KMS-11 (cell line): ENCODE measurements around the gene ZAP70.

Source experiments
- H2AFZ ChIP-seq: fragments of 200-600 bp; sonication (generic); 2 replicates; pipeline ENCODE4 v1.6.1; 2016; ENCODE audit warnings: antibody characterized with exemption, mixed run types, low read depth
- H3K27ac ChIP-seq: fragments of 200-600 bp; sonication (generic); 2 replicates; pipeline ENCODE4 v1.6.1; 2016; ENCODE audit warnings: mild to moderate bottlenecking, mixed run types
- H3K27me3 ChIP-seq: fragments of 200-600 bp; sonication (generic); 2 replicates; pipeline ENCODE4 v1.6.1; 2017; ENCODE audit warnings: mild to moderate bottlenecking, low read depth, mixed run types, moderate library complexity; ENCODE audit not compliant: insufficient read depth
- H3K36me3 ChIP-seq: fragments of 200-600 bp; sonication (generic); 2 replicates; pipeline ENCODE4 v1.6.1; 2017; ENCODE audit warnings: mild to moderate bottlenecking, mixed run types; ENCODE audit not compliant: insufficient read depth
- H3K4me1 ChIP-seq: fragments of 200-600 bp; sonication (generic); 2 replicates; pipeline ENCODE4 v1.6.1; 2016; ENCODE audit warnings: mild to moderate bottlenecking, low read depth, mixed run types; ENCODE audit not compliant: poor library complexity, severe bottlenecking
- H3K4me2 ChIP-seq: fragments of 200-600 bp; sonication (generic); 2 replicates; pipeline ENCODE4 v1.7.0; 2016; ENCODE audit warnings: mild to moderate bottlenecking, mixed run types
- H3K4me3 ChIP-seq: fragments of 200-600 bp; sonication (generic); IDR thresholded peaks from 2 replicates; pipeline ENCODE4 v1.6.1; 2017; ENCODE audit warnings: low read depth, low read length, mixed read lengths; ENCODE audit not compliant: insufficient read depth
- H3K79me2 ChIP-seq: fragments of 200-600 bp; sonication (generic); 2 replicates; pipeline ENCODE4 v1.6.1; 2016; ENCODE audit warnings: low read depth, mixed run types; ENCODE audit not compliant: insufficient read depth
- H3K9ac ChIP-seq: fragments of 200-600 bp; sonication (generic); 2 replicates; pipeline ENCODE4 v1.6.1; 2016; ENCODE audit warnings: mild to moderate bottlenecking, mixed run types
- H4K20me1 ChIP-seq: fragments of 200-600 bp; sonication (generic); 2 replicates; pipeline ENCODE4 v1.6.1; 2016; ENCODE audit warnings: mild to moderate bottlenecking, mixed run types; ENCODE audit not compliant: insufficient read depth
- TF ChIP-seq, protein P1 (sequence below): fragments of 200-600 bp; sonication (generic); conservative IDR thresholded peaks from 2 replicates; pipeline ENCODE4 v1.6.1; 2017; ENCODE audit warnings: low read depth, mild to moderate bottlenecking, antibody characterized with exemption, low read length, moderate library complexity, mixed read lengths

The ZAP70 gene

DNA sequence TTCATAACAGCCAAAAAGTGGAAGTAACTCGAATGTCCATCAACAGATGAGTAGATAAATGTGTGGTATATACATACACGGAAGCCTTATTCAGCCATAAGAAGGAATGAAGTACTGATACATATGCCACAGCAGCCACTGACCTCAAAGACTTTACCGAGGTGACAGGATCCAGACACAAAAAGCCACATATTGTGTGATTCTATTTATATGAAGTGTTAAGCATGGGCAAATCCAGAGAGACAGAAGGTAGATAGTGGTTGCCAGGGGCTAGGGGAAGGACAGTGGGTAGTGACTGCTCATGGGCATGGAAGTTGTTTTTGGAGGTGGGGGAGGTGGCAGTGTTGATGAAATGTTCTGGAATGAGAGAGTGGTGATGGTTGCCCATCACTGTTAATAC lies 33.9 kb downstream of the ZAP70 start:
- Histone ChIP-seq H3K4me3 (no peak overlapping the region), H4K20me1 (no peaks in the 10 kb centered on the region), H3K9ac (no peak overlapping the region), H3K27ac (no peak overlapping the region), H3K4me2 (no peak overlapping the region), H3K4me1 (no peaks in the 10 kb centered on the region), H3K36me3 (no peaks in the 10 kb centered on the region), H3K27me3 (no peaks in the 10 kb centered on the region), H3K79me2 (no peaks in the 10 kb centered on the region), H2AFZ (no peak overlapping the region)
- TF ChIP-seq, protein P1, sequence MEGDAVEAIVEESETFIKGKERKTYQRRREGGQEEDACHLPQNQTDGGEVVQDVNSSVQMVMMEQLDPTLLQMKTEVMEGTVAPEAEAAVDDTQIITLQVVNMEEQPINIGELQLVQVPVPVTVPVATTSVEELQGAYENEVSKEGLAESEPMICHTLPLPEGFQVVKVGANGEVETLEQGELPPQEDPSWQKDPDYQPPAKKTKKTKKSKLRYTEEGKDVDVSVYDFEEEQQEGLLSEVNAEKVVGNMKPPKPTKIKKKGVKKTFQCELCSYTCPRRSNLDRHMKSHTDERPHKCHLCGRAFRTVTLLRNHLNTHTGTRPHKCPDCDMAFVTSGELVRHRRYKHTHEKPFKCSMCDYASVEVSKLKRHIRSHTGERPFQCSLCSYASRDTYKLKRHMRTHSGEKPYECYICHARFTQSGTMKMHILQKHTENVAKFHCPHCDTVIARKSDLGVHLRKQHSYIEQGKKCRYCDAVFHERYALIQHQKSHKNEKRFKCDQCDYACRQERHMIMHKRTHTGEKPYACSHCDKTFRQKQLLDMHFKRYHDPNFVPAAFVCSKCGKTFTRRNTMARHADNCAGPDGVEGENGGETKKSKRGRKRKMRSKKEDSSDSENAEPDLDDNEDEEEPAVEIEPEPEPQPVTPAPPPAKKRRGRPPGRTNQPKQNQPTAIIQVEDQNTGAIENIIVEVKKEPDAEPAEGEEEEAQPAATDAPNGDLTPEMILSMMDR, result no peak

DNA sequence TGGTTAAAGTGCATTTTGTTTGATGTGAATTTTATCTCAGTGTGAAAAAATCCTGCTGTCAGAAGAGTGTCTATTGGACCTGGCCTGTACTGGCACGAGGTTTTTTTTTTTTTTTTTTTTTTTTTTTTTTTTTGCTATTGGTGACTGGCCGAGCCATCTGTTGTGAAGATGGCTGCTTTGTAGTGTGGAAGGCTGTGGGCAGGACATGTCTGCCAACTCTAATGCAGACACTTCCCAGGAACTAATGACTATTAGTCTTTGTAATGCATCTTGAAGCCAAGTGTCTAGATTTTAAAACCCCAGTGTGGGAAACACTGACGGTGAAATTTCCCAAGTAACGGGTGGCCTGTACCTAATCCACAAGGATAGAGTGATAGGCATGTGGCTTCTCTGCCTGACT lies 34.3 kb downstream of the ZAP70 start:
- Histone ChIP-seq H3K27me3 (no peaks in the 10 kb centered on the region), H3K27ac (no peak overlapping the region), H3K4me3 (no peak overlapping the region), H3K79me2 (no peaks in the 10 kb centered on the region), H2AFZ (no peak overlapping the region), H3K36me3 (no peaks in the 10 kb centered on the region), H3K9ac (no peak overlapping the region), H3K4me2 (no peak overlapping the region), H3K4me1 (no peaks in the 10 kb centered on the region), H4K20me1 (no peaks in the 10 kb centered on the region)
- TF ChIP-seq, protein P1, result no peak

DNA sequence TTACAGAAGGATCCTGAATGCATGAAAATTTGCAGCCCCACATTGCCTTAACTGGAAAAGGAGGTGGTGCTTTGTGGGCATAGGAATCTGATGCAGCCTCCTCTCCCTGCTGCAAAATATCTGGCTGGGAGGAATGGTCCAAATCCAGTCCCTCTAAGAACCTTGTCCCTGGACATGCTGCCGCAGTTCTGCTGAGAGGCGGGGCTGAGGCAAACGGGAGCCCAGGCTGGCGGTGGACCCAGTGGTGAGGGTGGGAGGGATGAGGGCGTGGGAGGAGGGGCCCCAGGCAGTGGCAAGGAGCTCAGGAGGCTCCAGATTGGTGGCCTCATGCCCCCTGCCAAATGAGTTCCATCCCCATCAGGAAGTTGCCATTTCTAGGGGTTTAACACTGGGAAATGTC lies 36.2 kb downstream of the ZAP70 start:
- TF ChIP-seq, protein P1, result no peak
- no peaks in the 10 kb centered on the region for H3K79me2 ChIP-seq
- no peaks in the 10 kb centered on the region for H3K27me3 ChIP-seq
- H2AFZ ChIP-seq, result no peak overlapping the region
- no peaks in the 10 kb centered on the region for H4K20me1 ChIP-seq
- no peak overlapping the region for H3K4me2 ChIP-seq
- H3K4me1 ChIP-seq, result no peaks in the 10 kb centered on the region
- H3K4me3 ChIP-seq, result no peak overlapping the region
- no peak overlapping the region for H3K27ac ChIP-seq
- no peaks in the 10 kb centered on the region for H3K36me3 ChIP-seq
- no peak overlapping the region for H3K9ac ChIP-seq

DNA sequence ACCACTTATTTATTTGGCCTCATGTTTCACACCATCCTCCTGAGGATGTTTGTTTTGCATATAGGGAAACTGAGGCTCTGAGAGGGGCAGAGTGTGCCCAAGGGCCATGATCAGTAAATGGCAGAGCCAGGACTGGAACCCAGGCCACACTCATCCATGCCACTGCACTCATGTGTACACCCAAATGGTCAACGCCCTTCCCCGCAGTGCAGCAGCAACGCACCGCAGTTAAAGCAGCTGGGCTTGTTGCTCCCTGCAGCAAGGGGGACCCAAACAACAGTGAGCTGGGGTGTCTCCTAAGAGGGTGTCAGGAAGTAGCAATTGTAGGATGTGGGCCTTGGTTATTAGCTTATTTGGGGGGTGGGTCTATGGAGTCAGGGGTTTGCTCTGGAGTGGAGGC lies 36.6 kb downstream of the ZAP70 start:
- no peaks in the 10 kb centered on the region for H3K27me3 ChIP-seq
- H4K20me1 ChIP-seq, result no peaks in the 10 kb centered on the region
- no peak overlapping the region for H2AFZ ChIP-seq
- H3K4me2 ChIP-seq, result no peak overlapping the region
- TF ChIP-seq, protein P1, result no peak
- H3K79me2 ChIP-seq, result no peaks in the 10 kb centered on the region
- H3K36me3 ChIP-seq, result no peaks in the 10 kb centered on the region
- no peak overlapping the region for H3K9ac ChIP-seq
- H3K4me3 ChIP-seq, result no peak overlapping the region
- H3K27ac ChIP-seq, result no peak overlapping the region
- H3K4me1 ChIP-seq, result no peaks in the 10 kb centered on the region

DNA sequence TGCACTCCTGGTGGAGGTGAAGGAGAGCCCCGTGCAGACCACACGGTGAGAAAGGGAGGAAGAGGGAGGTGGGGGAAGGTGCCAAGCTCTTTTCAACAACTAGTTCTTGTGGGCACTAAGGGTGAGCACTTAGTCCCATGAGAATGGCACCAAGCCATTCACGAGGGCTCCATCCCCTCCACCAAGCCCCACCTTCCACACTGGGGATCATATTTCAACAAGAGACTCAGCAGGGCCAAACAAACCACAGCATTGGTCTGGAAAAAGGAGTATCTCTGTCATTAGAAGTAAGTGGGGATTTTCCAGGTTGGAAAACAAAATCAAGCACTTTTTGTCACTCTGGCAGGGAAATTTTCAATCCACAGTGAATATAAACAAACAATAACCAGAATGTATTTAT lies 38.4 kb downstream of the ZAP70 start:
- no peak overlapping the region for H3K4me2 ChIP-seq
- TF ChIP-seq, protein P1, result no peak
- no peak overlapping the region for H3K4me3 ChIP-seq
- no peaks in the 10 kb centered on the region for H3K79me2 ChIP-seq
- H3K4me1 ChIP-seq, result no peaks in the 10 kb centered on the region
- no peaks in the 10 kb centered on the region for H4K20me1 ChIP-seq
- H2AFZ ChIP-seq, result no peak overlapping the region
- no peaks in the 10 kb centered on the region for H3K36me3 ChIP-seq
- H3K9ac ChIP-seq, result no peak overlapping the region
- no peaks in the 10 kb centered on the region for H3K27me3 ChIP-seq
- H3K27ac ChIP-seq, result no peak overlapping the region
